Astrocyte (in vitro differentiated cells and primary cell): ENCODE results near the gene SPG11. TPM values are rescaled to one million over a fixed set of nuclear protein-coding genes. Genes with fewer than 3 reads are reported as not detected.

Source experiments
- DNase-seq: peaks from one replicate; pipeline ENCODE4 v3.0.0-alpha.2; 2010; ENCODE audit warnings: low read depth
- FAIRE-seq: peaks from 2 replicates; lab custom pipeline; 2011; peaks lifted over from hg19 to GRCh38; lab: Jason Lieb, UNC
- H2AFZ ChIP-seq: 2 replicates; pipeline ENCODE4 v1.6.0; 2012; ENCODE audit warnings: low read depth, low read length, inconsistent platforms
- H3K27ac ChIP-seq: 2 replicates; pipeline ENCODE4 v1.5.1; 2011; ENCODE audit warnings: low read depth, low read length, inconsistent platforms
- H3K27me3 ChIP-seq: 2 replicates; pipeline ENCODE4 v1.6.0; 2011; ENCODE audit warnings: low read length, inconsistent platforms; ENCODE audit not compliant: insufficient read depth
- H3K36me3 ChIP-seq: 2 replicates; pipeline ENCODE4 v1.5.1; 2011; ENCODE audit warnings: low read length, inconsistent platforms; ENCODE audit not compliant: insufficient read depth
- H3K4me1 ChIP-seq: 2 replicates; pipeline ENCODE4 v1.5.1; 2011; ENCODE audit warnings: low read length, inconsistent platforms; ENCODE audit not compliant: insufficient read depth
- H3K4me2 ChIP-seq: 2 replicates; pipeline ENCODE4 v1.6.0; 2012; ENCODE audit warnings: low read length, inconsistent platforms
- H3K4me3 ChIP-seq: 2 replicates; pipeline ENCODE4 v1.5.1; 2011; ENCODE audit warnings: low read depth, mild to moderate bottlenecking, low read length, inconsistent platforms; ENCODE audit not compliant: insufficient read depth
- H3K79me2 ChIP-seq: 2 replicates; pipeline ENCODE4 v1.6.0; 2012; ENCODE audit warnings: mild to moderate bottlenecking, low read length, inconsistent platforms; ENCODE audit not compliant: insufficient read depth
- H3K9ac ChIP-seq: 2 replicates; pipeline ENCODE4 v1.6.0; 2012; ENCODE audit warnings: mild to moderate bottlenecking, low read length, inconsistent platforms
- H3K9me3 ChIP-seq: 2 replicates; pipeline ENCODE4 v1.5.1; 2012; ENCODE audit warnings: low read depth, mild to moderate bottlenecking, low read length, inconsistent platforms; ENCODE audit not compliant: insufficient read depth
- H4K20me1 ChIP-seq: 2 replicates; pipeline ENCODE4 v1.6.0; 2012; ENCODE audit warnings: low read length, inconsistent platforms; ENCODE audit not compliant: insufficient read depth
- H3K27ac Mint-ChIP-seq: one replicate; pipeline ENCODE4 v1.8.0; 2021; ENCODE audit warnings: mild to moderate bottlenecking, mixed read lengths; ENCODE audit not compliant: unreplicated experiment
- H3K27me3 Mint-ChIP-seq: one replicate; pipeline ENCODE4 v1.8.0; 2021; ENCODE audit warnings: low read depth, mixed read lengths; ENCODE audit not compliant: unreplicated experiment
- H3K36me3 Mint-ChIP-seq: one replicate; pipeline ENCODE4 v1.8.0; 2021; ENCODE audit warnings: low read depth, mixed read lengths; ENCODE audit not compliant: unreplicated experiment
- H3K4me1 Mint-ChIP-seq: one replicate; pipeline ENCODE4 v1.8.0; 2021; ENCODE audit warnings: low read depth, mixed read lengths; ENCODE audit not compliant: unreplicated experiment
- H3K4me3 Mint-ChIP-seq: one replicate; pipeline ENCODE4 v1.8.0; 2021; ENCODE audit warnings: mild to moderate bottlenecking, moderate library complexity, mixed read lengths; ENCODE audit not compliant: unreplicated experiment
- H3K9me3 Mint-ChIP-seq: one replicate; pipeline ENCODE4 v1.8.0; 2021; ENCODE audit warnings: mild to moderate bottlenecking, mixed read lengths; ENCODE audit not compliant: unreplicated experiment
- EZH2 ChIP-seq: IDR thresholded peaks from 2 replicates; pipeline ENCODE4 v1.6.1; 2012; ENCODE audit warnings: mild to moderate bottlenecking, low read length, inconsistent platforms; ENCODE audit not compliant: insufficient read depth
- total RNA-seq: library from RNA; stranded (reverse); gene quantifications from 2 replicates; pipeline ENCODE4 v1.2.1, GENCODE V29; 2021
- TF ChIP-seq, protein P1 (sequence below): IDR thresholded peaks from 2 replicates; pipeline ENCODE4 v1.5.1; 2011; ENCODE audit warnings: low read depth, mild to moderate bottlenecking, inconsistent platforms, low read length, moderate library complexity; ENCODE audit not compliant: insufficient read depth

The SPG11 gene
- total RNA-seq, 1 donor from 2014 or later = 34.4 TPM

DNA sequence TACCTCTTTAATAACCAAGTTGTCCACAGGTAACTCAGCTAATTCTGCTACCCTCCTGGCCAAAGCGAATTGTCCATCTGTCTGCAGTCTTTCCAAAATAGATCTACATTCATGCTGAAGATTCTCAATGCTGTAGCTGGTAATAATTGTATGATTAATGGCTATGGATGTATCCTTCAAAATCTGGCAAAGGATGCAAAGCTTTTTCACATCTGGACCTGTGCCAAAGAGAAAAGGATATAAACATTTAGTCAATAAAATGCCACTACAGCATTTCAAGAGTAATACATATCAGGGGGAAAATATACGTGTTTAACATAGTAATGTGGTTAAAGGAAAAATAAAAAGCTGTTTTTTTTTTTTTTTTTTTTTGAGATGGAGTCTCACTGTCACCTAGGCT is 77.8 kb downstream of the SPG11 start:
- H3K36me3 ChIP-seq = peaks cover 46% of the 10 kb centered on the region
- H3K4me1 ChIP-seq = no peaks in the 10 kb centered on the region
- Mint-ChIP-seq H3K27ac (no peak overlapping the region), H3K4me3 (no peak overlapping the region), H3K36me3 (peaks cover 14% of the 10 kb centered on the region), H3K4me1 (no peaks in the 10 kb centered on the region), H3K27me3 (no peaks in the 10 kb centered on the region), H3K9me3 (no peaks in the 10 kb centered on the region)
- no peaks in the 10 kb centered on the region for H3K27me3 ChIP-seq
- no peaks in the 10 kb centered on the region for H4K20me1 ChIP-seq
- DNase-seq = no peak
- no peak overlapping the region for H3K4me2 ChIP-seq
- H3K9me3 ChIP-seq = no peaks in the 10 kb centered on the region
- no peak for FAIRE-seq
- H2AFZ ChIP-seq = no peak overlapping the region
- TF ChIP-seq EZH2 = no peak
- TF ChIP-seq, protein P1, sequence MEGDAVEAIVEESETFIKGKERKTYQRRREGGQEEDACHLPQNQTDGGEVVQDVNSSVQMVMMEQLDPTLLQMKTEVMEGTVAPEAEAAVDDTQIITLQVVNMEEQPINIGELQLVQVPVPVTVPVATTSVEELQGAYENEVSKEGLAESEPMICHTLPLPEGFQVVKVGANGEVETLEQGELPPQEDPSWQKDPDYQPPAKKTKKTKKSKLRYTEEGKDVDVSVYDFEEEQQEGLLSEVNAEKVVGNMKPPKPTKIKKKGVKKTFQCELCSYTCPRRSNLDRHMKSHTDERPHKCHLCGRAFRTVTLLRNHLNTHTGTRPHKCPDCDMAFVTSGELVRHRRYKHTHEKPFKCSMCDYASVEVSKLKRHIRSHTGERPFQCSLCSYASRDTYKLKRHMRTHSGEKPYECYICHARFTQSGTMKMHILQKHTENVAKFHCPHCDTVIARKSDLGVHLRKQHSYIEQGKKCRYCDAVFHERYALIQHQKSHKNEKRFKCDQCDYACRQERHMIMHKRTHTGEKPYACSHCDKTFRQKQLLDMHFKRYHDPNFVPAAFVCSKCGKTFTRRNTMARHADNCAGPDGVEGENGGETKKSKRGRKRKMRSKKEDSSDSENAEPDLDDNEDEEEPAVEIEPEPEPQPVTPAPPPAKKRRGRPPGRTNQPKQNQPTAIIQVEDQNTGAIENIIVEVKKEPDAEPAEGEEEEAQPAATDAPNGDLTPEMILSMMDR = no peak
- H3K9ac ChIP-seq = no peak overlapping the region
- H3K27ac ChIP-seq = no peak overlapping the region
- no peak overlapping the region for H3K4me3 ChIP-seq
- no peaks in the 10 kb centered on the region for H3K79me2 ChIP-seq

DNA sequence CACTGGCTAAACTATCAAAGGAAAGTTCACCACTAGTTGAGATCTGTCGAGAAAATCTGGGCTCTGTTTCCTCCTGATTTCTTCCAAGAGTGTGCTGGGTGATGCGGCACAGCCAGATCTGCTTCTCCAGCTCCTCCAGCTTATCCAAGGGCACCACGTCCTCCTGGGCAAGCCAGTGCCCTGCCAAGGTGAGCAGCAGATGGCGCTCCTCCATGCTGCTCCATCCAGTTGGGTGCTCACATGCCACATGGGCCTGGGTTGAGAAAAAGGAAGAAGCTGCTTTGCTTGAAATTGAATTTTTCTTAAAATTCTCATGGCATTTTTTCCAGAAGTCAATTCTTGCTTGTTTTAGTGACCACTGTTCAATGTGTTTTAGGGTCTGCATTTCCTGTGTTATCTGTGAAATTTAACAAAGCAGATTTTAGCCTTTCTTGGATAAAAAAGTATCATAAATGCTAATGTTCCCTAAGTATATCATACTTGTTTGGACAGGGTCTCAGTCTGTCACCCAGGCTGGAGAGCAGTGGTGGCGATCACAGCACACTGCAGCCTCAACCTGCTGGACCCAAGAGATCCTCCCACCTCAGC is 79.2 kb downstream of the SPG11 start:
- Histone ChIP-seq H2AFZ (no peak overlapping the region), H3K36me3 (peaks cover 36% of the 10 kb centered on the region), H3K4me3 (no peak overlapping the region), H3K4me2 (no peak overlapping the region), H3K79me2 (no peaks in the 10 kb centered on the region), H3K4me1 (no peaks in the 10 kb centered on the region), H4K20me1 (no peaks in the 10 kb centered on the region), H3K9ac (no peak overlapping the region), H3K27ac (no peak overlapping the region), H3K9me3 (no peaks in the 10 kb centered on the region), H3K27me3 (no peaks in the 10 kb centered on the region)
- Mint-ChIP-seq H3K9me3 (no peaks in the 10 kb centered on the region), H3K27ac (no peak overlapping the region), H3K27me3 (no peaks in the 10 kb centered on the region), H3K4me1 (no peaks in the 10 kb centered on the region), H3K36me3 (peaks cover 17% of the 10 kb centered on the region), H3K4me3 (no peak overlapping the region)
- FAIRE-seq (no peak), DNase-seq (no peak)
- TF ChIP-seq, protein P1 = peak; percentile 29
- no peak for TF ChIP-seq EZH2

DNA sequence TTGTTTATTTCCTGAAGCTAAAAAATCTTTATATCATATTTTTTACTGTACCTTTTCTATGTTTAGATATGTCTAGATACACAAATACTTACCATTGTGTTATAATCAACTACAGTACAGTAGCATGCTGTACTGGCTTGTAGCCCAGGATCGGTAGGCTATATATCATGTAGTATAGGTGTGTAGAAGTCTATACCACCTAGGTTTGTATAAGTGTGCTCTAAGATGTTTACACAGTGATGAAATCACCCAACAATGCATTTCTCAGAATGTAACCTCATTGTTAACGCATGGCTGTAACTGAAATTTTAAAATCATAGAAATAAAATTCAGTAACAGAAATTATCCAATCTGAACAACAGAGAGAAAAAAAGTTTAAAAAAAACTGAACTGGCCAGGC is 83.4 kb downstream of the SPG11 start:
- Histone ChIP-seq H3K9ac (no peak overlapping the region), H3K4me1 (no peaks in the 10 kb centered on the region), H3K4me2 (no peak overlapping the region), H2AFZ (no peak overlapping the region), H3K36me3 (peaks cover 14% of the 10 kb centered on the region), H3K9me3 (no peaks in the 10 kb centered on the region), H3K27ac (no peak overlapping the region), H4K20me1 (no peaks in the 10 kb centered on the region), H3K27me3 (no peaks in the 10 kb centered on the region), H3K4me3 (no peak overlapping the region), H3K79me2 (no peaks in the 10 kb centered on the region)
- DNase-seq = no peak
- FAIRE-seq = no peak
- no peak for TF ChIP-seq EZH2
- TF ChIP-seq, protein P1 = no peak
- Mint-ChIP-seq H3K27ac (no peak overlapping the region), H3K4me3 (no peak overlapping the region), H3K4me1 (no peaks in the 10 kb centered on the region), H3K36me3 (peaks cover 9% of the 10 kb centered on the region), H3K9me3 (no peaks in the 10 kb centered on the region), H3K27me3 (no peaks in the 10 kb centered on the region)
